DMS114 treated with DMSO at 0.1 percent for 48 hours (cell line): ENCODE measurements around the gene SPTBN1.
"Not testable (repeated sequence)": the region's sequence is repeated elsewhere in the genome, so short reads cannot be mapped to it uniquely, and the experiment has no call there.

ENCODE experiments used
- DNase-seq: peaks from one replicate; lab custom pipeline; 2025; ENCODE audit not compliant: unreplicated experiment; lab: John Stamatoyannopoulos, UW

Gene SPTBN1

GRCh38 chr2:54470266-54470938 is 14.3 kb downstream of the SPTBN1 start:
- no peak for DNase-seq

- DNase-seq: no peak
These were observed 15.1 kb downstream of the SPTBN1 start for GRCh38 chr2:54471221-54471711.

DNA sequence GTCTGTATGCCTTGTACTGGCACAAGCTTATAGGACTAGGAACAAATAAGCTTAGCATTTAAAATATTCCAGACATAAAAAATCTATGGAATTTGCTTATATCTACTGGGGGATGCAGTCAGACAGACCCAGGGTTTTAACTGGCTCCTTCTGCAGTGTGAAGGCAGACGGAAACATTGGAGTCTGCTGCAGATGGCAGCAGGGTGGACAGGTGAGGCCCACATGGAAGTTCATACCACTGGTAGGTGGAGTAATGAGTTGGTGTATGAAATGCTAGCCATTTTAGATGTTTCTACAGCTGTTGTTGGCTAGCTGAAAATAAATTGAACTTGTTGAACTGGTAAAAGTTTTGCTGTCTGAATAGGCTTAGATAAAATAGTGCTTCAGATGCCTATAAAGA is 17.7 kb downstream of the SPTBN1 start:
- DNase-seq: no peak

GRCh38 chr2:54475285-54475684 is 19.2 kb downstream of the SPTBN1 start:
- no peak for DNase-seq

GRCh38 chr2:54475919-54476318 is 19.8 kb downstream of the SPTBN1 start:
- DNase-seq: no peak

- DNase-seq: no peak
These were observed 20.7 kb downstream of the SPTBN1 start for GRCh38 chr2:54476852-54477251.

- no peak for DNase-seq
These were observed 21.8 kb downstream of the SPTBN1 start for GRCh38 chr2:54477896-54478295.

DNA sequence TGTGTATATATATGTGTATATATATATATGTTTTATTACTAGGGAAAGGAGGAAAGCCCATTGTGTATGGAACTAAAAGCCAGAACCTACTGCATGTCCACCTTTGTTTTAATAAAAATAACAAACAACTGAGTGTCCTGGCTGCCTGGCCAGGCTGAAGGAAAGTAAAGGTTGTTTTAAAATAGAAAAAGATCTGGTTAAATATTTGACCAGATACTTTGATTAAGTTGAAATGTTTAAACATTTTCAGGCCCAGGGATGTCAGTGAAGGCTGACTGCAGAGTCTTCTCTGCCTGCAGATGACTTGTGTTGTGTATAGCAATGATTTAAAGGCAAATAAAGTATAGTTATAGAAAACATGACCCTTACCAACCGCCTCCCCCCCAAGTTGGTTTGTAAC is 22.8 kb downstream of the SPTBN1 start:
- no peak for DNase-seq

- DNase-seq: no peak
These were observed 23.3 kb downstream of the SPTBN1 start for GRCh38 chr2:54479424-54479823.

DNA sequence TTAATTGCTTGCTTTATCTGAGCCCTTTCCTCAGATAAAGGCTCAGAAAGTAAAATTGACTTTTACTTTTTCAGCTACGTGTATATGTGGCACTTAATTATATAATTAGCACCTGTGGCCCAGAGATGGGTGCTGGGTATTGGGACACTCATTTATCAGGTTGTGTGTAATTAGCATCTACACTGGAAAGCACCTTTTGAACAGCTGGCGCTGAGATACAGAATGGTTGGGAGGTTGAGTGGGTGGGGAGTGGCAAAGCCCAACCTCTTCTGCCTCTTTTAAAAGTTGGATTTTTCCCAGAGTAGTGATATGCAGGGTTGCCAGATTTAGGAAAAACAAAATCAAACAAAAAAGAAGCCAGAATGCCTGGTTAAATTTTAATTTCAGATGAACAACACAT is 23.9 kb downstream of the SPTBN1 start:
- no peak for DNase-seq

DNA sequence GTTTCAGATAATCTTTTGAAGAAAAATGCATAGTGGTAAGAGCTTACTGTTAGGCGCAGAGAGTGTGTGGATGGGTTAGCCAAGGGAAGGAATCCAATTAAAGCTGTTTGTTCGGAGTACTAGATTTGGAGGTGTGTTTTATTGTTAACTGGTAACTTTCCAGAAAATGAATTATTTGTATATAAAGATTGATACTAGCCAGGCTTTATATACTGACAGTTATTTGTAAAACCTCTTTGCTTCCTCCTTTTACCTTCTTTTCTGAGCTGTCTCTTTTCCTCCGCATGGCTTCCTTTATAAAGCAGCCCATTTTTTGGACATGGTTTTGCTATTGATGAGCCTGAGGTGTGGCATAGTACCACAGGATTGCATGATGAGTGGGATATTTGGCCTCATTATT is 25.6 kb downstream of the SPTBN1 start:
- DNase-seq: no peak

GRCh38 chr2:54482715-54483114 is 26.6 kb downstream of the SPTBN1 start:
- DNase-seq: no peak

GRCh38 chr2:54483426-54483825 is 27.3 kb downstream of the SPTBN1 start:
- no peak for DNase-seq

GRCh38 chr2:54485756-54486155 is 29.6 kb downstream of the SPTBN1 start:
- DNase-seq: not testable (repeated sequence)

DNA sequence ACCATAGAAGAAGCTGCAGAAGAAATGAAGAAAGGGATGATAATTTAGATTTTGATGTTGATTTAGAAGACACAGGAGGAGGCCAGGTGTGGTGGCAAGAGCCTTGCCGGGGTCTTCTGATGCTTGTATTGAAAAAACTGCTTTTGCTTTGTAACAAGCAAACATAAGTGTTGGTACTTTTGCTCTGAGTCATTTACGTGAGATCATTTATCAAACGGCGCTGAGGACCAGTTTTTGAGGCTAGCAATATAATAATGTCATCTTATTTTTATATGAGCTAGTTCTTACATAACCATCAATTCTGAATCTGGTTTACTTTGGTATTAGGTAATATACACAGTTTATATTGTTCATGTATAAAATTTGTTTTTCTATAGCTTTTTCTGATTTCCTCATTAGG is 30.6 kb downstream of the SPTBN1 start:
- no peak for DNase-seq

- no peak for DNase-seq
These were observed 34.7 kb downstream of the SPTBN1 start for GRCh38 chr2:54490863-54491262.

GRCh38 chr2:54492335-54492734 is 36.2 kb downstream of the SPTBN1 start:
- no peak for DNase-seq

DNA sequence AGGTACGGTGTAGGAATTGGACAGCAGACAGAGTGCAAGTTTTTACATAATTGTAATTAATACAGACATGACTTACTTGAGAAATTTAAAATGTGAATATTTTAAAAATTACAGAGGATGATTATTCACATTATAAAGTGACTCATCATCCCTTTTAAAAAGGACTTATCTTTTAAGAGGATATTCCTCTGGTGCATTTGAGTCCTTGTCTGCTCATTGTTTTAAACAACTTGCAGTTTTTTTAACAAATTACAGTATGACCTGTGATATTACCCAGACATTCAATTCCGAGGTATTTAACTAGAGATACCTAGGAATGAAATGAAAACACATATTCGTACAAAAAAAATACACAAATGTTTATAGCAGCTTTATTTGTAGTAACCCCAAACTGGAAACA is 38.0 kb downstream of the SPTBN1 start:
- DNase-seq: no peak

- DNase-seq: no peak
These were observed 40.8 kb downstream of the SPTBN1 start for GRCh38 chr2:54496920-54497319.

DNA sequence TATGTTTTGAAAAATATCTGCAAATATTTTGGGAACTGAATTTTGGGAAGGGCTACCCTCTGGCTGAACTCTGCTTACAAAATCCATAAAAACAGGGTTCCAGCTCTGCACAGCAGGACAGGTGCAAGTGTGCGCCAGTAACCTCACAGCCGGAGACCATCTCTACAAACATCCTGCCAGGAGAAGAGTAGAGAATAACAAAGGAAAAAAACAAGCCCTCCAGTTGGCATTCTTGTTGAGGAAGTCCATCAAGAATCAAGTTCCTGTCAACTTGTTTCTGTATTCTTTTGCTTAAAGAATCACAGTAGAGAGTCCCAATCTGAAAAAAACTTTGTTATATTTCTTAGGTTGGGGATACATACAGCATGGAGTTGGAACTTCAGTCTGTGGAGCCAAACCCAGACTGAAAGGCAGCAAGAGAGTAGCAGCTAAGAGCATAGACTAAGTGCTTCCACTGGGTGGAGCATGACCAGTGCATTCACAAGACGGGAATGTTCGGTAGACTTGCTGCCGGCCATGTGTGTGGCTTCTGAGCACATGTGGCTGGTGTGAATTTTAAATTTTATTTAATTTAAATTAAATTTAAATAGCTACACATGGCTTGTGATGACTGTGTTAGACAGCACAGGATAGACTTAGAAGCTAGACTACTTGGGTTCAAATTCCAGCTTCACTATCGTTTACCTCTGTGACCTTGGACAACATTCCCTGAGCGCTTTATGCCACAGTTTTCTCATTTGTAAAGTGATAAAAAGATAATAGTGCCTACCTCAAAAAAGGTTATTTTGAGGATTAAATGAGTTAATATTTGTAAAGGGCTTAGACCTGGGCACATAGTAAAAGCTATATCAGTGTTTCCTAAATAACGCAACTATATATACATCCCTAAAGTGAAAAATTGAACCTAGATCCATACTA is 41.9 kb downstream of the SPTBN1 start:
- DNase-seq: no peak

DNA sequence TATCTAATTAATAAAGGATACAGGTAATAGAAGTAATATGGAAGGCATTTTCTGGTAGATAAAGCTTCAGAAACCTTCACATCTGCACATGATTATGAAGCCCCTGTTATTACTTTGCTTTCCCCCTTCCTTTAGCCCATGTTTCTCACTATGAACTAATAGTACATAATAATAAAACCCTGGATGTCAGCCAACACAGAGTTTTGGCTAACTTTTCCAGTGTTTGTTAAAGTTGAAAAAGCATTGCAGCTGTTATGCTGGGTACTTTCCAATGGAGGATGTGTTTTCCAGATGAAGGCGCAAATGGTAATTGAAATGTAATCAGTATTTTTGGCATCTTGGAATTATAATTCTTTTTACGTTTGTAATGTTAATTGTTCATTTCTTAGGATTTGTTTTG is 43.5 kb downstream of the SPTBN1 start:
- no peak for DNase-seq
